HepG2 (cell line): ENCODE measurements around the gene THUMPD1. TPM values are rescaled to one million over a fixed set of nuclear protein-coding genes. Genes with fewer than 3 reads are reported as not detected.

Experiments
- ELF1 ChIP-seq: sonication (generic); formaldehyde crosslinking; IDR thresholded peaks from 2 replicates; pipeline ENCODE4 v1.4.0; 2020; ENCODE audit warnings: missing genetic modification reagents
- HHEX ChIP-seq: IDR thresholded peaks from 2 replicates; pipeline ENCODE4 v1.6.1; 2016; ENCODE audit warnings: control low read depth
- NFKBIZ ChIP-seq: IDR thresholded peaks from 2 replicates; pipeline ENCODE4 v1.6.1; 2018; ENCODE audit warnings: missing genetic modification reagents, missing compliant biosample characterization
- NFYB ChIP-seq: sonication (generic); formaldehyde crosslinking; IDR thresholded peaks from 2 replicates; pipeline ENCODE4 v1.4.0; 2020; ENCODE audit warnings: missing genetic modification reagents
- PRPF4 ChIP-seq: fragments of 200-400 bp; formaldehyde crosslinking; IDR thresholded peaks from 2 replicates; pipeline ENCODE4 v1.6.1; 2016; ENCODE audit warnings: low read length, low read depth; ENCODE audit not compliant: poor library complexity, severe bottlenecking
- REPIN1 ChIP-seq: sonication (generic); formaldehyde crosslinking; IDR thresholded peaks from 2 replicates; pipeline ENCODE4 v1.8.0; 2022; ENCODE audit warnings: missing genetic modification reagents, low read depth, mild to moderate bottlenecking, borderline replicate concordance
- SNAI1 ChIP-seq: sonication (generic); formaldehyde crosslinking; IDR thresholded peaks from 2 replicates; pipeline ENCODE4 v1.5.0; 2020; ENCODE audit warnings: mild to moderate bottlenecking, missing genetic modification reagents, borderline replicate concordance
- TCF12 ChIP-seq, 2 experiments: fragments of 450-650 bp in 1 of 2; sonication (generic) in 1 of 2; formaldehyde crosslinking in 1 of 2; IDR thresholded peaks; 2 replicates each; pipeline versions ENCODE4 v1.6.1 to v1.8.0; 2017 to 2022; ENCODE audit warnings: antibody characterized with exemption in 1 of 2, mild to moderate bottlenecking in 1 of 2, missing genetic modification reagents in 1 of 2, moderate library complexity in 1 of 2
- ZNF496 ChIP-seq: sonication (generic); formaldehyde crosslinking; IDR thresholded peaks from 2 replicates; pipeline ENCODE4 v1.8.1; 2023; ENCODE audit warnings: mild to moderate bottlenecking, moderate library complexity, missing genetic modification reagents; ENCODE audit not compliant: insufficient replicate concordance
- ZNF574 ChIP-seq: sonication (generic); formaldehyde crosslinking; IDR thresholded peaks from 2 replicates; pipeline ENCODE4 v1.4.0; 2020; ENCODE audit warnings: missing genetic modification reagents
- ZNF614 ChIP-seq: IDR thresholded peaks from 2 replicates; pipeline ENCODE4 v1.6.1; 2018; ENCODE audit warnings: missing biosample characterization, missing genetic modification reagents, inconsistent platforms, borderline replicate concordance
- ZNF646 ChIP-seq: sonication (generic); formaldehyde crosslinking; IDR thresholded peaks from 2 replicates; pipeline ENCODE4 v1.9.0; 2021; ENCODE audit warnings: mild to moderate bottlenecking, missing genetic modification reagents
- ZNF773 ChIP-seq: sonication (generic); formaldehyde crosslinking; IDR thresholded peaks from 2 replicates; pipeline ENCODE4 v1.4.0; 2020; ENCODE audit warnings: missing genetic modification reagents, borderline replicate concordance
- ZNF850 ChIP-seq: sonication (generic); formaldehyde crosslinking; conservative IDR thresholded peaks from 2 replicates; pipeline ENCODE4 v1.9.0; 2021; ENCODE audit warnings: mild to moderate bottlenecking, missing genetic modification reagents
- ZNF883 ChIP-seq: sonication (generic); formaldehyde crosslinking; IDR thresholded peaks from 2 replicates; pipeline ENCODE4 v1.5.1; 2020; ENCODE audit warnings: mild to moderate bottlenecking, missing genetic modification reagents; ENCODE audit errors: not compliant biosample characterization
- polyA plus RNA-seq, 8 experiments: library from polyadenylated mRNA; depleted of rRNA in 3 of 8; stranded (reverse) in 7 of 8; unstranded in 1 of 8; fragments of >200 nt; fragmentation: Illumina TruSeq in 4 of 8; extraction: Trizol in 4 of 8; gene quantifications; 2 replicates each; pipeline versions ENCODE4 v1.2.1 to v1.2.3, GENCODE V29; 2011 to 2016; ENCODE audit warnings: low read depth in 4 of 8, missing spikeins in 1 of 8, mixed read lengths in 1 of 8; ENCODE audit not compliant: insufficient read depth in 1 of 8
- total RNA-seq, 5 experiments: library from RNA; depleted of rRNA; stranded (reverse); fragments of >200 nt; fragmentation: Illumina TruSeq; extraction: Trizol; gene quantifications; 2 replicates each; pipeline ENCODE4 v1.2.3, GENCODE V29; 2016; ENCODE audit warnings: low read depth in 1 of 5
- TF ChIP-seq, protein P1 (sequence below): sonication (generic); formaldehyde crosslinking; IDR thresholded peaks from 2 replicates; pipeline ENCODE4 v1.9.0; 2021; ENCODE audit warnings: missing genetic modification reagents, borderline replicate concordance

The THUMPD1 gene
- total and polyA plus RNA-seq, 2 of the 13 experiments (the other 11 are each of a cell fraction or from before 2014, with no cell fraction given), result 22.7 to 69.1 TPM

GRCh38 chr16:20741554-20742285, at the start of gene THUMPD1 (continued):
- TF ChIP-seq ZNF773 (CRISPR knock-in tag), result peak; percentile 97; the same call in 1 of the 2 replicates
- TF ChIP-seq, protein P1, sequence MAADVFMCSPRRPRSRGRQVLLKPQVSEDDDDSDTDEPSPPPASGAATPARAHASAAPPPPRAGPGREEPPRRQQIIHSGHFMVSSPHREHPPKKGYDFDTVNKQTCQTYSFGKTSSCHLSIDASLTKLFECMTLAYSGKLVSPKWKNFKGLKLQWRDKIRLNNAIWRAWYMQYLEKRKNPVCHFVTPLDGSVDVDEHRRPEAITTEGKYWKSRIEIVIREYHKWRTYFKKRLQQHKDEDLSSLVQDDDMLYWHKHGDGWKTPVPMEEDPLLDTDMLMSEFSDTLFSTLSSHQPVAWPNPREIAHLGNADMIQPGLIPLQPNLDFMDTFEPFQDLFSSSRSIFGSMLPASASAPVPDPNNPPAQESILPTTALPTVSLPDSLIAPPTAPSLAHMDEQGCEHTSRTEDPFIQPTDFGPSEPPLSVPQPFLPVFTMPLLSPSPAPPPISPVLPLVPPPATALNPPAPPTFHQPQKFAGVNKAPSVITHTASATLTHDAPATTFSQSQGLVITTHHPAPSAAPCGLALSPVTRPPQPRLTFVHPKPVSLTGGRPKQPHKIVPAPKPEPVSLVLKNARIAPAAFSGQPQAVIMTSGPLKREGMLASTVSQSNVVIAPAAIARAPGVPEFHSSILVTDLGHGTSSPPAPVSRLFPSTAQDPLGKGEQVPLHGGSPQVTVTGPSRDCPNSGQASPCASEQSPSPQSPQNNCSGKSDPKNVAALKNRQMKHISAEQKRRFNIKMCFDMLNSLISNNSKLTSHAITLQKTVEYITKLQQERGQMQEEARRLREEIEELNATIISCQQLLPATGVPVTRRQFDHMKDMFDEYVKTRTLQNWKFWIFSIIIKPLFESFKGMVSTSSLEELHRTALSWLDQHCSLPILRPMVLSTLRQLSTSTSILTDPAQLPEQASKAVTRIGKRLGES (CRISPR knock-in tag), result 0 out of 2 replicates have a peak, but pooled peaks have one; percentile 71
- no peak for TF ChIP-seq ZNF496
- TF ChIP-seq ZNF614, result peak; percentile 87; the same call in 1 of the 2 replicates
- peak; percentile 88 for TF ChIP-seq NFKBIZ (CRISPR knock-in tag)
- TF ChIP-seq REPIN1 (CRISPR knock-in tag), result peak; percentile 93
- TF ChIP-seq HHEX (CRISPR knock-in tag), result peak; percentile 66; the same call in 1 of the 2 replicates
- TF ChIP-seq TCF12 (IDR thresholded peaks at IDR 0.05), result no peak
- peak; percentile 80; the same call in 1 of the 2 replicates for TF ChIP-seq TCF12 (CRISPR knock-in tag; IDR thresholded peaks at IDR 0.05)
- TF ChIP-seq ZNF574 (CRISPR knock-in tag), result peak; percentile 95
- 0 out of 2 replicates have a peak, but pooled peaks have one; percentile 20 for TF ChIP-seq ZNF850
- TF ChIP-seq PRPF4, result no peak
- no peak for TF ChIP-seq ZNF646 (CRISPR knock-in tag)
- TF ChIP-seq SNAI1 (CRISPR knock-in tag), result peak; percentile 58; the same call in 1 of the 2 replicates
- TF ChIP-seq NFYB (CRISPR knock-in tag), result 0 out of 2 replicates have a peak, but pooled peaks have one; percentile 52
- TF ChIP-seq ELF1 (CRISPR knock-in tag), result peak; percentile 84
- TF ChIP-seq ZNF883 (CRISPR knock-in tag), result peak; percentile 90
